ENCODE data around the gene SCGB1C2.

SCGB1C2 gene

GRCh38 chr17:142102-142661 lies 4.8 kb downstream of the SCGB1C2 start:
- Histone ChIP-seq H3K9ac (ENCODE audit: insufficient read length, low read depth) (no peak overlapping the region), H3K4me1 (ENCODE audit: insufficient read depth, insufficient read length) (no peaks in the 10 kb centered on the region), H3K36me3 (ENCODE audit: insufficient read depth, insufficient read length, low read length) (no peaks in the 10 kb centered on the region), H3K4me3 (ENCODE audit: insufficient read length, low read depth) (no peak overlapping the region), H3K27me3 (ENCODE audit: insufficient read depth, insufficient read length) (peaks cover 3% of the 10 kb centered on the region), H3K9me3 (ENCODE audit: insufficient read depth, low read length) (no peaks in the 10 kb centered on the region; the same call in 1 of the 2 replicates)
- TF ChIP-seq ZNF274 (IDR thresholded peaks at IDR 0.05; ENCODE audit: low read depth, low read length) (no peak), YY1 (IDR thresholded peaks at IDR 0.05; ENCODE audit: insufficient read depth, insufficient read length) (no peak), SUZ12 (IDR thresholded peaks at IDR 0.05; ENCODE audit: extremely low read depth, insufficient read depth, insufficient read length) (no peak)
- DNase-seq (ENCODE audit: low read depth, low spot score), result no peak

GRCh38 chr17:142876-143784 lies 5.8 kb downstream of the SCGB1C2 start:
- H3K36me3 ChIP-seq (ENCODE audit: insufficient read depth, insufficient read length, low read length), result no peaks in the 10 kb centered on the region

GRCh38 chr17:143785-144281 lies 6.5 kb downstream of the SCGB1C2 start:
- no peak overlapping the region for H3K9ac ChIP-seq (ENCODE audit: insufficient read length, low read depth)
- DNase-seq (ENCODE audit: low read depth, low spot score), result peak; percentile 30
- peaks cover 3% of the 10 kb centered on the region for H3K27me3 ChIP-seq (ENCODE audit: insufficient read depth, insufficient read length)
- TF ChIP-seq YY1 (IDR thresholded peaks at IDR 0.05; ENCODE audit: insufficient read depth, insufficient read length) (no peak), ZNF274 (IDR thresholded peaks at IDR 0.05; ENCODE audit: low read depth, low read length) (no peak), SUZ12 (IDR thresholded peaks at IDR 0.05; ENCODE audit: extremely low read depth, insufficient read depth, insufficient read length) (no peak)
- no peaks in the 10 kb centered on the region for H3K4me1 ChIP-seq (ENCODE audit: insufficient read depth, insufficient read length)
- H3K36me3 ChIP-seq (ENCODE audit: insufficient read depth, insufficient read length, low read length), result no peaks in the 10 kb centered on the region
- no peak overlapping the region for H3K4me3 ChIP-seq (ENCODE audit: insufficient read length, low read depth)
- H3K9me3 ChIP-seq (ENCODE audit: insufficient read depth, low read length), result no peaks in the 10 kb centered on the region; the same call in 1 of the 2 replicates

More at GRCh38 chr17:142876-143784, 5.8 kb downstream of the SCGB1C2 start:
- no peak overlapping the region for H3K9ac ChIP-seq (ENCODE audit: insufficient read length, low read depth)
- TF ChIP-seq YY1 (IDR thresholded peaks at IDR 0.05; ENCODE audit: insufficient read depth, insufficient read length), result no peak
- TF ChIP-seq ZNF274 (IDR thresholded peaks at IDR 0.05; ENCODE audit: low read depth, low read length), result no peak
- TF ChIP-seq SUZ12 (IDR thresholded peaks at IDR 0.05; ENCODE audit: extremely low read depth, insufficient read depth, insufficient read length), result no peak
- no peaks in the 10 kb centered on the region; the same call in 1 of the 2 replicates for H3K9me3 ChIP-seq (ENCODE audit: insufficient read depth, low read length)
- DNase-seq (ENCODE audit: low read depth, low spot score), result no peak
- H3K27me3 ChIP-seq (ENCODE audit: insufficient read depth, insufficient read length), result peaks cover 3% of the 10 kb centered on the region
- H3K4me3 ChIP-seq (ENCODE audit: insufficient read length, low read depth), result no peak overlapping the region
- H3K4me1 ChIP-seq (ENCODE audit: insufficient read depth, insufficient read length), result no peaks in the 10 kb centered on the region

GRCh38 chr17:144936-145670 lies 7.7 kb downstream of the SCGB1C2 start:
- Histone ChIP-seq H3K36me3 (ENCODE audit: insufficient read depth, insufficient read length, low read length) (no peaks in the 10 kb centered on the region), H3K27me3 (ENCODE audit: insufficient read depth, insufficient read length) (no peaks in the 10 kb centered on the region), H3K9ac (ENCODE audit: insufficient read length, low read depth) (no peak overlapping the region), H3K4me1 (ENCODE audit: insufficient read depth, insufficient read length) (no peaks in the 10 kb centered on the region), H3K4me3 (ENCODE audit: insufficient read length, low read depth) (no peak overlapping the region), H3K9me3 (ENCODE audit: insufficient read depth, low read length) (no peaks in the 10 kb centered on the region; the same call in 1 of the 2 replicates)
- no peak for DNase-seq (ENCODE audit: low read depth, low spot score)
- TF ChIP-seq SUZ12 (IDR thresholded peaks at IDR 0.05; ENCODE audit: extremely low read depth, insufficient read depth, insufficient read length) (no peak), YY1 (IDR thresholded peaks at IDR 0.05; ENCODE audit: insufficient read depth, insufficient read length) (no peak), ZNF274 (IDR thresholded peaks at IDR 0.05; ENCODE audit: low read depth, low read length) (no peak)

GRCh38 chr17:145671-146541 lies 8.5 kb downstream of the SCGB1C2 start:
- no peak overlapping the region for H3K9ac ChIP-seq (ENCODE audit: insufficient read length, low read depth)
- no peaks in the 10 kb centered on the region; the same call in 1 of the 2 replicates for H3K9me3 ChIP-seq (ENCODE audit: insufficient read depth, low read length)
- TF ChIP-seq YY1 (IDR thresholded peaks at IDR 0.05; ENCODE audit: insufficient read depth, insufficient read length), result no peak
- no peaks in the 10 kb centered on the region for H3K36me3 ChIP-seq (ENCODE audit: insufficient read depth, insufficient read length, low read length)
- no peaks in the 10 kb centered on the region for H3K4me1 ChIP-seq (ENCODE audit: insufficient read depth, insufficient read length)
- no peak overlapping the region for H3K4me3 ChIP-seq (ENCODE audit: insufficient read length, low read depth)
- no peak for DNase-seq (ENCODE audit: low read depth, low spot score)
- H3K27me3 ChIP-seq (ENCODE audit: insufficient read depth, insufficient read length), result no peaks in the 10 kb centered on the region

- TF ChIP-seq ZNF274 (IDR thresholded peaks at IDR 0.05; ENCODE audit: low read depth, low read length) (no peak), YY1 (IDR thresholded peaks at IDR 0.05; ENCODE audit: insufficient read depth, insufficient read length) (no peak), SUZ12 (IDR thresholded peaks at IDR 0.05; ENCODE audit: extremely low read depth, insufficient read depth, insufficient read length) (no peak)
- no peaks in the 10 kb centered on the region; the same call in 1 of the 2 replicates for H3K9me3 ChIP-seq (ENCODE audit: insufficient read depth, low read length)
- no peaks in the 10 kb centered on the region for H3K27me3 ChIP-seq (ENCODE audit: insufficient read depth, insufficient read length)
- no peak for DNase-seq (ENCODE audit: low read depth, low spot score)
- no peaks in the 10 kb centered on the region for H3K4me1 ChIP-seq (ENCODE audit: insufficient read depth, insufficient read length)
- H3K9ac ChIP-seq (ENCODE audit: insufficient read length, low read depth), result no peak overlapping the region
- H3K4me3 ChIP-seq (ENCODE audit: insufficient read length, low read depth), result no peak overlapping the region
- no peaks in the 10 kb centered on the region for H3K36me3 ChIP-seq (ENCODE audit: insufficient read depth, insufficient read length, low read length)
Measured at GRCh38 chr17:146546-146945, 9.2 kb downstream of the SCGB1C2 start.

Data from NT2/D1 (cell line).